Activated gamma-delta T cell (primary cell): ENCODE data around the gene ITPR1.

ENCODE experiments used
- DNase-seq: peaks from one replicate; lab custom pipeline; 2025; lab: John Stamatoyannopoulos, UW

The ITPR1 gene

GRCh38 chr3:4895838-4896237, 402.7 kb downstream of the ITPR1 start:
- no peak for DNase-seq
